Measurements from ENCODE around the gene FUT7. TPM values are rescaled to one million over a fixed set of nuclear protein-coding genes. Genes with fewer than 3 reads are reported as not detected.
A peak's percentile ranks its signal among the peaks of the same experiment; 100 is the strongest.

The FUT7 gene
- total RNA-seq, 1 experiment from 2014 or later, result 0.12 TPM

DNA sequence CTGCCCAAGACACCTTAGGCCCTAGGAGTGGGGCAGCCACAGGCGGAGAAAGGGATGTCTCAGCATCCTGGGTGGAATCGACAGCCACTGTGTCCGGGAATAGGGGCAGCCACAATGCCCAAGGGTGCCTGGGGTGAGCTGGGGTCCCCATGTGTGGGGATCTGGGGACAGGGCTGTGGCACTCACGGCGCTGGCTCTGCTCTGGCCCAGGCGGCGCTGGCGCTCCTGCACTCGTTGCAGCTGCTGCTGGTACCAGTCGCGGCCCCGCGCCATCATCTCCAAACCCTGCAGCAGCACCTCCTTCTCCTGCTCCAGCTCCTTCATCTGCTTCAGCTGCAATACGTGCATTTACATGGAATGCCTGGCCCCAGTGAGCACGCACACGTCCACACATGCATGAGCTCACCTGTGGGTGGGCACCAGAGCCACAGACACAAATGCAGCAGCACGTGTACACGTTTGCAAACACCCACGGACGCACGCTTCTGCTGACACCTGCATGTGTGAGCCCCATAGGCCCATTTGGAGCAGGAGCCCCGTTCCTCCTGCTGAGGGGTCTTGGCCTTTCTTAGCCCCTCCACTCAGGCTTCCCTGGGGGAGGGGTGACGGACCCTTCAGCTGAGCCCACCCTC is 33.6 kb upstream of the FUT7 start:
- Mint-ChIP-seq H3K27me3 (ENCODE audit: insufficient read depth, unreplicated experiment) (no peaks in the 10 kb centered on the region), H3K36me3 (ENCODE audit: insufficient read depth, unreplicated experiment) (no peaks in the 10 kb centered on the region), H3K27ac (ENCODE audit: low read depth, unreplicated experiment) (no peak overlapping the region), H3K4me3 (ENCODE audit: unreplicated experiment) (no peak overlapping the region), H3K4me1 (ENCODE audit: insufficient read depth, unreplicated experiment) (peaks cover 17% of the 10 kb centered on the region), H3K9me3 (ENCODE audit: unreplicated experiment) (no peaks in the 10 kb centered on the region)
- ChIA-PET CTCF (interaction anchor here (0.5 to 10.9 kb wide), 10 partner anchors 10 to 271 kb away, joined by 3 to 170 read pairs (median 14); partner anchors contain the start of genes ABCA2, FUT7, MAN1B1 and NPDC1), POLR2A (interaction anchor here (1.7 kb wide), 1 partner anchor 21 kb away, joined by 13 read pairs; the partner anchor contains the start of gene MAN1B1)
- BruUV-seq (replicated peaks), result no TSS peak
- DNase-seq (ENCODE audit: unreplicated experiment), result no peak
- intact Hi-C loops (cut with micrococcal nuclease), result no loop called here
- TF ChIP-seq, protein P1, sequence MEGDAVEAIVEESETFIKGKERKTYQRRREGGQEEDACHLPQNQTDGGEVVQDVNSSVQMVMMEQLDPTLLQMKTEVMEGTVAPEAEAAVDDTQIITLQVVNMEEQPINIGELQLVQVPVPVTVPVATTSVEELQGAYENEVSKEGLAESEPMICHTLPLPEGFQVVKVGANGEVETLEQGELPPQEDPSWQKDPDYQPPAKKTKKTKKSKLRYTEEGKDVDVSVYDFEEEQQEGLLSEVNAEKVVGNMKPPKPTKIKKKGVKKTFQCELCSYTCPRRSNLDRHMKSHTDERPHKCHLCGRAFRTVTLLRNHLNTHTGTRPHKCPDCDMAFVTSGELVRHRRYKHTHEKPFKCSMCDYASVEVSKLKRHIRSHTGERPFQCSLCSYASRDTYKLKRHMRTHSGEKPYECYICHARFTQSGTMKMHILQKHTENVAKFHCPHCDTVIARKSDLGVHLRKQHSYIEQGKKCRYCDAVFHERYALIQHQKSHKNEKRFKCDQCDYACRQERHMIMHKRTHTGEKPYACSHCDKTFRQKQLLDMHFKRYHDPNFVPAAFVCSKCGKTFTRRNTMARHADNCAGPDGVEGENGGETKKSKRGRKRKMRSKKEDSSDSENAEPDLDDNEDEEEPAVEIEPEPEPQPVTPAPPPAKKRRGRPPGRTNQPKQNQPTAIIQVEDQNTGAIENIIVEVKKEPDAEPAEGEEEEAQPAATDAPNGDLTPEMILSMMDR (IDR thresholded peaks at IDR 0.05; ENCODE audit: unreplicated experiment), result no peak

DNA sequence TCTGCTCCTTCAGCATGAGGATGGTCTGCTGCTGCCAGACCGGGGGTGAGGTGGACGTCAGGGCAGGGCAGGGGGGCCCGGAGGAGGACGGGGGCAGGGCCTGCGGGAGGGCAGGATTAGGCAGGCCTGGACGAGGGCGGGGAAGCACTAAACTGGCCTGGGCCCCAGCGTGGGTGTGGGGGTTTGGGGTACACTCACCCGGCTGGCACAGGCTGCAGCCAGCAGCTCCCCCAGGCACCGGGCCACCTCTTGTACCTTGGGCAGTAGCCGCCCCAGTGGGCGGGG is 32.9 kb upstream of the FUT7 start:
- Mint-ChIP-seq H3K27me3 (ENCODE audit: insufficient read depth, unreplicated experiment) (no peaks in the 10 kb centered on the region), H3K9me3 (ENCODE audit: unreplicated experiment) (no peaks in the 10 kb centered on the region), H3K36me3 (ENCODE audit: insufficient read depth, unreplicated experiment) (no peaks in the 10 kb centered on the region), H3K27ac (ENCODE audit: low read depth, unreplicated experiment) (no peak overlapping the region), H3K4me1 (ENCODE audit: insufficient read depth, unreplicated experiment) (peaks cover 17% of the 10 kb centered on the region), H3K4me3 (ENCODE audit: unreplicated experiment) (no peak overlapping the region)
- DNase-seq (ENCODE audit: unreplicated experiment), result no peak
- TF ChIP-seq, protein P1 (IDR thresholded peaks at IDR 0.05; ENCODE audit: unreplicated experiment), result no peak
- ChIA-PET CTCF (interaction anchor here (0.5 to 10.9 kb wide), 13 partner anchors 8 to 664 kb away, joined by 3 to 170 read pairs (median 6); partner anchors contain the start of genes ABCA2, FUT7, MAN1B1 and NPDC1), POLR2A (interaction anchor here (1.7 to 2.3 kb wide), 2 partner anchors 18 to 22 kb away, joined by 12 to 13 read pairs; partner anchors contain the start of genes MAN1B1 and NPDC1)
- intact Hi-C loops (cut with micrococcal nuclease), result loop anchor here (1.0 kb wide), 1 partner anchor 19 kb away; the partner anchor contains the start of gene NPDC1
- BruUV-seq (replicated peaks), result no TSS peak

DNA sequence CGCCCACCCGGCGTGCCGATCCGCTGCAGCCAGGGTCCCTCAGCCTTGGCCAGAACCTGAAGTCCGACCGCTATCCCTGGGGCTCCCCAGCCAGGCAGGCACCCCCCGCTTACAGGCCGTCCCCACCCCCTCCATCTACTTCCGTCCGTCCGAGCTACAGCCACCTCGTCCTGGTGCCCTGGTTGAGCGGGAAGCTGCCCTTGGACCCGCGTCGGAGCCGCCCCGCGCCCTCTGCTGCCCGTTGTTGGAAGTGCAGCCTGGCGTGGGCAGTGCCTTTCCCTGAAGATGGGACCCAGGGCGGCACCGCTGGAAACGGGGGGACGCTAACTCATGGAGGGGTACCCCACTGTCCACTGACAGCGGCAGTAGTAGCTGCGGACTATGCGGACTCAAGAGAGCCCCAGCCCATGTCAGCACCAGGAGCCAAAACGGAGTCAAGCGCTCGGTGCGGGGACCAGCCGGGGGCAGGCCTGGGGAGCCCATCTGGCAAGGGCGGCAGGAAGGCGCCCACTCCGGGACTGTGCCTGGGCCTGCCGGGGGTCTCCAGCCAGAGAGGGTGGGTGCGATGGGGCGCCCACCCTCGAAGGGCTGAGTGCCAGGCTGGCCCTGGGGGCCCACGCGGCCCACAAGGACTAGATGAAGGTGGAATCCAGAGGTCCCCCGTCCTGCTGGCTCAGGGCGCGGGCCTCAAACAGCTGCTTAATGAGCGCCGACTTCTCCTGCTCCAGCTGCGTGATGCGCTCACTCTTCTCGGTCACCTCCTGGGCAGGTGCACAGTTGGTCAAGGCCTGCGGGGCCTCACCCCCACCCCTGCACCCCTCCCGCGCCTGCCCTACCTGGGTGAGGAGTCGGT is 32.4 kb upstream of the FUT7 start:
- CTCF ChIA-PET, result interaction anchor here (0.5 to 10.9 kb wide), 15 partner anchors 8 to 664 kb away, joined by 3 to 170 read pairs (median 4); partner anchors contain the start of genes ABCA2, CLIC3, FUT7 and MAN1B1
- intact Hi-C loops (cut with micrococcal nuclease), result loop anchor here (1.0 kb wide), 1 partner anchor 18 kb away; the partner anchor contains the start of gene NPDC1
- DNase-seq (ENCODE audit: unreplicated experiment), result peak; percentile 68

More for the DNA sequence above, 32.4 kb upstream of the FUT7 start:
- no peak overlapping the region for H3K27ac Mint-ChIP-seq (ENCODE audit: low read depth, unreplicated experiment)
- H3K9me3 Mint-ChIP-seq (ENCODE audit: unreplicated experiment), result no peaks in the 10 kb centered on the region
- no peaks in the 10 kb centered on the region for H3K36me3 Mint-ChIP-seq (ENCODE audit: insufficient read depth, unreplicated experiment)
- no peak overlapping the region for H3K4me3 Mint-ChIP-seq (ENCODE audit: unreplicated experiment)
- BruUV-seq (replicated peaks), result no TSS peak
- no peaks in the 10 kb centered on the region for H3K27me3 Mint-ChIP-seq (ENCODE audit: insufficient read depth, unreplicated experiment)
- POLR2A ChIA-PET, result interaction anchor here (1.0 to 2.3 kb wide), 3 partner anchors 18 to 22 kb away, joined by 3 to 13 read pairs (median 12); partner anchors contain the start of genes MAN1B1 and NPDC1
- TF ChIP-seq, protein P1 (IDR thresholded peaks at IDR 0.05; ENCODE audit: unreplicated experiment), result peak; percentile 96
- H3K4me1 Mint-ChIP-seq (ENCODE audit: insufficient read depth, unreplicated experiment), result peaks cover 17% of the 10 kb centered on the region
